ENCODE data around the gene GPSM1.

The GPSM1 gene

GRCh38 chr9:136327304-136327974 lies at the start of gene GPSM1:
GPSM1 (plus strand) TSS chr9:136327539; CDS start chr9:136327696, 157 bp downstream.
- peak in 1 of 4 experiments; percentile 32 for DNase-seq

- DNase-seq = no peak
Observed at GRCh38 chr9:136277746-136278145, 49.6 kb upstream of the GPSM1 start.

GRCh38 chr9:136278221-136278620 lies 49.1 kb upstream of the GPSM1 start:
- DNase-seq = no peak

DNA sequence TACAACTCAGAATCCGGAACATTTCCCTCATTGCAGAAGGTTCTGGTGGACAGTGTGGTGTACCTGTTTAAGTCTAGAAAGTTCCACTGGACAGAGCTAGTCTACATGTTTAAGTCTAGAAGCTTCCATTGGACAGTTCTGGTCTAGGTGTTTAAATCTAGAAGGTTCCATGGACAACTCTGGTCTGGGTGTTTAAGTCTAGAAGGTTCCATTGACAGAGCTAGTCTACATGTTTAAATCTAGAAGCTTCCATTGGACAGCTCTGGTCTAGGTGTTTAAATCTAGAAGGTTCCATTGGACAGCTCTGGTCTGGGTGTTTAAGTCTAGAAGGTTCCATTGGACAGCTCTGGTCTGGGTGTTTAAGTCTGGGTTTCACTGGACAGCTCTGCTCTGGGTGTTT lies 48.4 kb upstream of the GPSM1 start:
- no peak for DNase-seq

GRCh38 chr9:136279471-136279870 lies 47.9 kb upstream of the GPSM1 start:
- DNase-seq = no peak

DNA sequence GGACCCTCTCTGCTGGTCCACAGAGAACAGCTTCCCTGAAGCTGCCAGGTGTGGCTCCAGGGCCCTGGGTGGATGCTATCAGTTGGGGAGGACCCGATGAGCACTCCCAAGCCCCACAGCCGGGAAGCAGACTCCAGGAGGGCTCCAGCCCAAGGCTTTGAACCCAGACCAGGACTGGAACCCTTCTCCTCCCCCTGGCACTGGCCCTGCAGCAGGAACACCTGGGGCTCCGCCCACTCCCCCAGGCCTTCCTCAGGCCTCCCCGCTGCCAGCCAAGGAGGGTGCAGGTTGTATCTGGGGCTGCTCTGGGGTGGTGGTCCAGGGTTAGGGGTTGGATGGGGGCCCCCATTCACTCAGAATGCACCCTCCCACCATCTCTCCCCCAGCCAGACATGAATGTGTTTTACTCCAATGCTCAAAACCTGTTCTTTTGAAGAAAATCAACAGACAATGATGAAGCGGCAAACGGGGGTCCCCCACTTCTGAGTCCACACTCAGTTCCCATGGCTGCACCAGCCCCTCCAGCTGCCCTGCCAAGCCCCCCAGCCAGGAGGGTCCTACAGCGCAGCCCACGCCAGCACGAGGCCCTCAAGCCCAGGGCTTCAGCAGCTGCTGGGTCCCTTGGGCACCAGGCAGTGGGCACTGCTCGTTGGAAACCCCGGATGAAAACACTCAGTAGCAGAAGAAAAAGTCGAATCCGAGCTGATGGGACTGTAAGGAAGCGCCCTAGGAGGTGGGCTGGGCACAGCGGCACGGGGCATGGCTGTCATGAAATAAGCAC lies 46.6 kb upstream of the GPSM1 start:
- no peak for DNase-seq

- DNase-seq = no peak
Observed at GRCh38 chr9:136281421-136282271, 45.7 kb upstream of the GPSM1 start.

DNA sequence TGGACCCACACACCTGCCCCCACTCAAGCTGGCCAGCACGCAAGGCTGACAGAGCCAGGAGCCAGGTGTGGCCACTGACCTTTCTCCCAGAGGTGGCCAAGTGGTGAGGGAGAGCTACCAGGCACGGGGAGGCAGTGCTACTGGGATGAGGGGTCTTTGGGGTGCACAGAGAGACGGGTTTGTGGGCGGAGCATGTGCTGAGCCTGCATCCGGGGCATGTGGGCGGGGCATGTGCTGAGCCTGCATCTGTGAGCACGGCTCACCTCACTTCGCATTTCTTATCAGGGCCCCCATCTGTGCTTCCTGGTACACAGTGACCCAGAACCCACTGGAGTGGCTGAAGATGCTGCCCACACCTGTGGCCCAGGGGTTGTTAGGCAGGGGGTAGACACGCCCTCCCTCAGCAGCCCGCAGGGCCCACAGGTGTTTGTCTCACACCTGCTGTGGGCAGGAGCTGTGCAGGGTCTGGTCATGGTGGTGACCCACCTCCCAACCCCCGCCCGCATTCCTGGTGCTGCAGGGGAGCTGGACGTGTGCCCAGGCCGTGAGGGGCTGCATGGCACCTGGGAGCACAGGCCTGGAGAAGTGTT lies 45.0 kb upstream of the GPSM1 start:
- no peak for DNase-seq

GRCh38 chr9:136283291-136284235 lies 43.8 kb upstream of the GPSM1 start:
- DNase-seq = peak; percentile 44 to 61 (median 55)

DNA sequence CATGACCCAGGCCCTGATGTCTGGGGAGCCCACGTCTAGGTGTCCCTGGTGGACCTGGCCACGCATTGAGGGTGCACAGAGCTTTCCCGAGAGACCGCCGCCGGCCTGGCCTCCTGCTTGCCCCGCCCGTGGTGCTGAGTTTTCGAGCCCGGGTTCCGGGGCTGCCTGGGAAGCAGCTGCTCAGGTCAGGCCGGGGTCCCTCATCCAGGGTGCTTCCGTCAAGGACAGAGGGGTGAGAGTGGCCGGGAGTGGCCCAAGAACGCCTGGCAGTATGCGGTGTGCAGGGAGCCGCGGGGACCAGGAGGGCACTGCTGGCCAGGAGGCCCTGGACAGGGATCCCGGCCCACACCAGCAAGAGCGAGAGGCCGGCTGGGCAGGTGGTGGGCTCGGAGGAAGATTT lies 43.0 kb upstream of the GPSM1 start:
- no peak for DNase-seq

- DNase-seq = no peak
Observed at GRCh38 chr9:136284951-136285350, 42.4 kb upstream of the GPSM1 start.

- no peak for DNase-seq
Observed at GRCh38 chr9:136285501-136286358, 41.6 kb upstream of the GPSM1 start.

GRCh38 chr9:136286359-136286986 lies 40.9 kb upstream of the GPSM1 start:
- DNase-seq = no peak

DNA sequence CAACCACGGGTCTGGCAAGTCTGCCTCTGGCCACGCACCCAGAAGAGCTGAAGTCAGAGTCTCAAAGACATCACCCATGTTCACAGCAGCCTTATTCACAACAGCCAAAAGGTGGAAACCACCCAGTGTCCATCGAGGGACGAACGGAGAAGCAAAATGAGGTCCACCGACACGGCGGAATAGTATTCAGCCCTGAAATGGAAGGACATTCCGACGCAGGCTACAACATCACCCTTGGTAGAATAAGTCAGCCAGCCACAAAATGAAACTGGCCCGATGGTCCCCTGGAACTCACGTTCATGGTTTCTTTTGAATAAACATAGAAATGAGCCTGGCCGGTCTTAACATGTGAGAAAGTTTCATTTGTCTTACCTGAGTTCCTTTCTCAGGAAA lies 40.4 kb upstream of the GPSM1 start:
- no peak for DNase-seq

DNA sequence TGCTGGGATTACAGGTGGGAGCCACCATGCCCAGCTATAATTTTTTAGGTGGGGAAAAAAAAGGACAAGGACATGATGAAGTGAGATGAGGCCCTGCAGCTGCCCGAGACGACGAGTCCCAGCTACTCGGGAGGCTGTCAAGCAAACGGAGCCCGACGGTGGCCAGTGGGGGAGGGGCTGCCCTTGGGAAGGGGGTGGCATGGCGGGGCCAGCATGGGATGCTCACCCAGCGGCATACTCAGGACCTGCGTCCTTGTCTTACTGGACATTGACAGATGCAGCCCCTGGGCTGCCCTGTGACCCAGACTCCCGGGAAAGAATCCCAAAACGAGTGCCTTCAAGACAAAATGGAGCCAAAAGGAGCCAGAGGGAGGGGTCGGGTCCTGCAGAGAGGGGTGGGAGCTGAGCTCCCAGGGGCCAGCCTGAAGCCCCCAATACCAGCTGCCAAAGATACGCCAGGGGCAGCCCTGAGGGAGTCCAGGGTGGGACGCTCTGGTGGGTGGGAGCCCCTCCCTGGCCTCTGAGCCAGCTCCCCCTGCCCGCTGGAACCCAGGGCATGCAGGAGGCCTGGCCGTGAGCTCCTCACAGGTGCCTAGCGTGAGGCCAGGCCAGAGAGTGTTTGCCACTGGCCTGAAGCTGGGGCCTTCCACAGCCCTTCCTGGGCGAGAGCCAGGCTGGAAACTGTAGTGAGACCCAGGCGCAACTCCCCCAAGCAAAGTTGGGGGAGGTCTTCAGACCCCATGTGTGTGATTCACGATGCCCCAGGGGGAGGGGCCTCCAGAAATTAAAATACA lies 39.2 kb upstream of the GPSM1 start:
- no peak for DNase-seq

DNA sequence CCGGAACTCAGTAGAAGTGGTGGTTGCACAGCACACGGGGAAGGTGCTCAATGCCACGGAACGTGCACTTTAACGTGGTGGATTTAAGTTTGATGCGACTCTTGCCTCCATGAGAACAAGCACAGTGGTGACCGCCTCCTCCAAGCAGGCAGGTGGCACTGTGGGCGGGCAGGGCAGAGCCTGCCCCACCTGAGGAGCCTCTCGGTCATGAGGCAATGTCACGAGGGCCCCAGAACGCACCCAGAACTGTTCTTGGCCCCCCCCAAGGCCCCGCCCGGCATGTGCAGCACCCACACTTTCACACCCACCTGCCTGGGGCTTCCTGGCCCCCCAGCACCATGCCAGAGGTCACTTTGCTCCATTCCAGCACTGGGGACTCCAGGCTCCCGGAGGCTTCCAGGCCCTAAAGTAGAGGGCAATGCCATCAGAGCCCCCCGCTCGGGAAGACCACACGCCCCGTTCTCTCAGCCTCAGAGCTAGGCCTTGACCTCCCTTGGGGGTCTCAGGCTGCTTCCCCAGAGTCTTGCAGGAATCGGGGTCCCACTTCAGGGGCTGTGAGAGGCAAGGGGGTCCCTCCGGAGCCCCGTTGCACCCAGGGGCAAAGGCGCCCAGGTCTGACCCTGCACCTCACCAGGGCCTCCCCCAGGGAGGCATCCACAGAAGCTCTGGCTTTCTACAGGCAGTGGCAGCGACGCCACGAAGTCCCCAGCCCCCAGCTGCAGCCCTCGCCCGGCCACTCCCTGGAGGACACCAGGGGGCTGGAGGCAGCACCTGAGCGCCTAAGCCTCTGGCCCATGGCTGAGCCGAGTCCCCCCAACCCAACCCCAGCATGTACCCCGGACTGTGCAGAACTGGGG lies 37.5 kb upstream of the GPSM1 start:
- no peak for DNase-seq

GRCh38 chr9:136290508-136291000 lies 36.8 kb upstream of the GPSM1 start:
- DNase-seq = no peak

- DNase-seq = no peak
Observed at GRCh38 chr9:136291306-136292025, 35.9 kb upstream of the GPSM1 start.

Data from activated naive CD4-positive, alpha-beta T cell (primary cell).